ENCODE data around the gene SEMA4B. TPM values are rescaled to one million over a fixed set of nuclear protein-coding genes. Genes with fewer than 3 reads are reported as not detected.

The SEMA4B gene
- total and polyA plus RNA-seq, 2 of the 8 experiments (the other 6 are each of a cell fraction or from before 2014, with no cell fraction given), result 42.7 to 43.0 TPM

DNA sequence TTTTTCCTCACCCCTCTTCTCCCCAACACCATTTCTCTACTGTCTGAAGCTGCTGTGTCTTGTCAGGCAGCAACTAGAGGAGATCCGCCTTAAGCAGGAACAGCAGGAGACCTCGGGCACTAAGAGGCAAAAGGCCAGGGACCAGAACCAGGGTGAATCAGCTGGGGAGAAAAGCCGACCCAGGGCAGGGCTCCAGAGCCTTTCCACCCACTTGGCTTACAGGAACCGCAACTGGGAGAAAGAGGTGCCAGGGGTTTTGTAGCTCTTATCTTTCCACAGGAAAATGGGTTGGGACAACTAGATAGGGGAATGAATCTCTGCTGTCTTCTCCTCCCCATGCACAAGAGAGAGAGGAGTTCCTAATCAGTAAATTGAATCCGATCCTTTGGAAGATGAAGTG lies 61.3 kb downstream of the SEMA4B start (continued):
- TF ChIP-seq TAF7 (optimal IDR thresholded peaks at IDR 0.05; ENCODE audit: borderline replicate concordance, low read depth, low read length) (no peak), EGR1 (IDR thresholded peaks at IDR 0.05; ENCODE audit: borderline replicate concordance, low read depth, low read length) (no peak), CTBP2 (IDR thresholded peaks at IDR 0.05; ENCODE audit: borderline replicate concordance, insufficient read depth, insufficient read length, low read length) (no peak), ASH2L (IDR thresholded peaks at IDR 0.05; ENCODE audit: low read length) (no peak)
